ENCODE measurements around the gene HDHD5.
"Not testable (repeated sequence)": the region's sequence is repeated elsewhere in the genome, so short reads cannot be mapped to it uniquely, and the experiment has no call there.

HDHD5 gene

GRCh38 chr22:17152971-17153370 lies 6.1 kb downstream of the HDHD5 start:
- Histone ChIP-seq H3K9ac (no peak overlapping the region), H3K79me2 (ENCODE audit: insufficient read depth, low read depth) (peaks cover 60% of the 10 kb centered on the region), H3K4me3 (IDR thresholded peaks at IDR 0.05; ENCODE audit: insufficient read depth, low read depth, low read length) (no peak overlapping the region), H3K27me3 (ENCODE audit: insufficient read depth, low read depth) (no peaks in the 10 kb centered on the region), H3K4me2 (no peak overlapping the region), H2AFZ (ENCODE audit: low read depth) (no peak overlapping the region), H4K20me1 (ENCODE audit: insufficient read depth) (no peaks in the 10 kb centered on the region), H3K4me1 (ENCODE audit: low read depth, poor library complexity, severe bottlenecking) (peaks cover 20% of the 10 kb centered on the region), H3K27ac (no peak overlapping the region), H3K36me3 (ENCODE audit: insufficient read depth) (0 out of 2 replicates have a peak, but pooled peaks cover 2% of the 10 kb centered on the region)
- no peak for TF ChIP-seq CTCF (conservative IDR thresholded peaks at IDR 0.05; ENCODE audit: low read depth, low read length)

GRCh38 chr22:17152340-17152739 lies 6.7 kb downstream of the HDHD5 start:
- TF ChIP-seq CTCF (conservative IDR thresholded peaks at IDR 0.05; ENCODE audit: low read depth, low read length) = no peak
- H4K20me1 ChIP-seq (ENCODE audit: insufficient read depth) = no peaks in the 10 kb centered on the region
- 0 out of 2 replicates have a peak, but pooled peaks cover 2% of the 10 kb centered on the region for H3K36me3 ChIP-seq (ENCODE audit: insufficient read depth)

GRCh38 chr22:17149076-17149815 lies 9.8 kb downstream of the HDHD5 start:
- H3K4me1 ChIP-seq (ENCODE audit: low read depth, poor library complexity, severe bottlenecking) = no peaks in the 10 kb centered on the region
- H3K79me2 ChIP-seq (ENCODE audit: insufficient read depth, low read depth) = peaks cover 31% of the 10 kb centered on the region
- no peak for TF ChIP-seq CTCF (conservative IDR thresholded peaks at IDR 0.05; ENCODE audit: low read depth, low read length)

More at GRCh38 chr22:17152340-17152739, 6.7 kb downstream of the HDHD5 start:
- H3K4me2 ChIP-seq = no peak overlapping the region
- no peak overlapping the region for H3K9ac ChIP-seq
- H3K79me2 ChIP-seq (ENCODE audit: insufficient read depth, low read depth) = peaks cover 54% of the 10 kb centered on the region
- no peaks in the 10 kb centered on the region for H3K27me3 ChIP-seq (ENCODE audit: insufficient read depth, low read depth)
- peaks cover 14% of the 10 kb centered on the region for H3K4me1 ChIP-seq (ENCODE audit: low read depth, poor library complexity, severe bottlenecking)
- H3K4me3 ChIP-seq (IDR thresholded peaks at IDR 0.05; ENCODE audit: insufficient read depth, low read depth, low read length) = no peak overlapping the region
- H3K27ac ChIP-seq = no peak overlapping the region
- H2AFZ ChIP-seq (ENCODE audit: low read depth) = no peak overlapping the region

GRCh38 chr22:17147458-17147857 lies 11.6 kb downstream of the HDHD5 start:
- H3K9ac ChIP-seq; H3K27me3 ChIP-seq (ENCODE audit: insufficient read depth, low read depth); H3K4me3 ChIP-seq (IDR thresholded peaks at IDR 0.05; ENCODE audit: insufficient read depth, low read depth, low read length); H2AFZ ChIP-seq (ENCODE audit: low read depth); H3K4me2 ChIP-seq; H3K4me1 ChIP-seq (ENCODE audit: low read depth, poor library complexity, severe bottlenecking); H3K36me3 ChIP-seq (ENCODE audit: insufficient read depth); H4K20me1 ChIP-seq (ENCODE audit: insufficient read depth); H3K27ac ChIP-seq: not testable (repeated sequence)
- H3K79me2 ChIP-seq (ENCODE audit: insufficient read depth, low read depth) = peaks cover 20% of the 10 kb centered on the region; the same call in 1 of the 2 replicates

More at GRCh38 chr22:17149076-17149815, 9.8 kb downstream of the HDHD5 start:
- no peak overlapping the region for H3K4me3 ChIP-seq (IDR thresholded peaks at IDR 0.05; ENCODE audit: insufficient read depth, low read depth, low read length)
- H3K27ac ChIP-seq = no peak overlapping the region
- 0 out of 2 replicates have a peak, but pooled peaks cover 2% of the 10 kb centered on the region for H3K36me3 ChIP-seq (ENCODE audit: insufficient read depth)
- H4K20me1 ChIP-seq (ENCODE audit: insufficient read depth) = no peaks in the 10 kb centered on the region
- no peak overlapping the region for H3K4me2 ChIP-seq
- H3K9ac ChIP-seq = no peak overlapping the region
- H3K27me3 ChIP-seq (ENCODE audit: insufficient read depth, low read depth) = no peaks in the 10 kb centered on the region
- no peak overlapping the region for H2AFZ ChIP-seq (ENCODE audit: low read depth)

Measured in KMS-11 (cell line).